Mucosa of descending colon (tissue), 3 donors: Measurements from ENCODE around the gene TMEM263. TPM values are rescaled to one million over a fixed set of nuclear protein-coding genes. Genes with fewer than 3 reads are reported as not detected.
"Not testable (repeated sequence)": the region's sequence is repeated elsewhere in the genome, so short reads cannot be mapped to it uniquely, and the experiment has no call there.

Experiments
- ATAC-seq: fragments of 200-7000 bp; cut with Tn5 transposase; one replicate; pipeline ENCODE4 v1.9.1; 2020; ENCODE audit warnings: mild to moderate bottlenecking, moderate library complexity
- DNase-seq, 3 donors: peaks; one replicate each; pipeline ENCODE4 v3.0.0-alpha.2; 2020
- H3K36me3 ChIP-seq: fragments of 200-600 bp; one replicate; pipeline ENCODE4 v1.8.0; 2021; ENCODE audit warnings: low read depth, mild to moderate bottlenecking
- H3K4me1 ChIP-seq: fragments of 200-600 bp; one replicate; pipeline ENCODE4 v1.8.0; 2021; ENCODE audit warnings: low read depth, mild to moderate bottlenecking
- H3K4me3 ChIP-seq: fragments of 200-600 bp; one replicate; pipeline ENCODE4 v1.8.0; 2021; ENCODE audit warnings: mild to moderate bottlenecking
- H3K9me3 ChIP-seq: fragments of 200-600 bp; one replicate; pipeline ENCODE4 v1.8.0; 2021; ENCODE audit warnings: mild to moderate bottlenecking
- CTCF ChIP-seq: fragments of 200-600 bp; IDR thresholded peaks from one replicate; pipeline ENCODE4 v1.8.0; 2022; ENCODE audit warnings: antibody characterized with exemption, mild to moderate bottlenecking
- intact Hi-C, 2 donors: fragments of 100-400 bp; cut with DNase I in 1 of 2; cut with micrococcal nuclease in 1 of 2; formaldehyde crosslinking; loops; one replicate each; pipeline versions ENCODE4 v1.11.0 to v1.11.1; 2022; cut with DNase I, micrococcal nuclease
- total RNA-seq, 3 donors: library from RNA; stranded (reverse); fragmentation: NEBNext Ultra II Directional in 2 of 3; extraction: Animal tissue kit (Norgen Biotek cat#: 25700) in 2 of 3; gene quantifications; one replicate each; pipeline versions ENCODE4 v1.2.1 to v1.2.4, GENCODE V29; 2021 to 2023
- donor health status: DM: no; HTN: no; CAD: no; lungs with moderate emphysema.
- donor health status: DM: no; HTN: no; CAD: no.
- donor health status: DM: no; HTN: yes; CAD: no.

Gene TMEM263
- total RNA-seq, 3 donors from 2014 or later: 20.3 to 38.6 (median 27.0) TPM

- intact Hi-C loops: loop anchor here in 1 of 2 donors (5.0 kb wide), 1 partner anchor 530 kb away; no protein-coding TSS in a partner anchor
- H3K36me3 ChIP-seq: no peaks in the 10 kb centered on the region
- TF ChIP-seq CTCF: no peak
- H3K4me1 ChIP-seq: no peaks in the 10 kb centered on the region
- no peak for DNase-seq
- H3K4me3 ChIP-seq: no peak overlapping the region
- ATAC-seq: no peak
- H3K9me3 ChIP-seq: no peaks in the 10 kb centered on the region
These were observed 38.2 kb upstream of the TMEM263 start for GRCh38 chr12:106917503-106917902.

DNA sequence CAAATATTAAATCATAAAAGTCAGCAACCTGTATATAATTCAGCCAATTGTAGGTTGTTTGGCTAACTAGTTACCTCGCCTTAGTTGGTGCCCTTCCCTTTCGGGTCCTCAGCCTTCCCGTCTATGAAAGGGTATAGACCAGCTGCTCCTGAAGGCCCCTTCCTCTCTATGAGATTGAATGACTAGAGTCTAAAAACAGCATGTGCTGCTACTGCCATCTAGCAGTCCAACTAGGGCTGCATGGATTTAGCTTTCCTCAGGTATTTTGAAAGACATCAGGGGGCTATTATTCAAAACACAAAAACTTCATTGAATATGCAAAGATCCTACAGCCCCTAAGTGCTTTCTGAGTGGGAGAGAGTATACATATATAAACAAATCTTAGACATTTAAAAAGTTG is 37.0 kb upstream of the TMEM263 start:
- H3K36me3 ChIP-seq: no peaks in the 10 kb centered on the region
- ATAC-seq (no peak), DNase-seq (peak in 1 of 3 donors; percentile 31)
- H3K4me1 ChIP-seq: no peaks in the 10 kb centered on the region
- H3K4me3 ChIP-seq: no peak overlapping the region
- H3K9me3 ChIP-seq: no peaks in the 10 kb centered on the region
- intact Hi-C loops: loop anchor here in 1 of 2 donors (5.0 kb wide), 1 partner anchor 531 kb away; no protein-coding TSS in a partner anchor
- TF ChIP-seq CTCF: no peak

GRCh38 chr12:106919910-106920544 is 35.7 kb upstream of the TMEM263 start:
- DNase-seq: peak in 1 of 3 donors; percentile 53
- peak; percentile 59 for TF ChIP-seq CTCF
- no peaks in the 10 kb centered on the region for H3K9me3 ChIP-seq
- peak; percentile 39 for ATAC-seq
- intact Hi-C loops: loop anchor here (5.0 kb wide), 1 partner anchor 533 kb away; no protein-coding TSS in a partner anchor
- no peaks in the 10 kb centered on the region for H3K36me3 ChIP-seq
- H3K4me1 ChIP-seq: no peaks in the 10 kb centered on the region
- no peak overlapping the region for H3K4me3 ChIP-seq

DNA sequence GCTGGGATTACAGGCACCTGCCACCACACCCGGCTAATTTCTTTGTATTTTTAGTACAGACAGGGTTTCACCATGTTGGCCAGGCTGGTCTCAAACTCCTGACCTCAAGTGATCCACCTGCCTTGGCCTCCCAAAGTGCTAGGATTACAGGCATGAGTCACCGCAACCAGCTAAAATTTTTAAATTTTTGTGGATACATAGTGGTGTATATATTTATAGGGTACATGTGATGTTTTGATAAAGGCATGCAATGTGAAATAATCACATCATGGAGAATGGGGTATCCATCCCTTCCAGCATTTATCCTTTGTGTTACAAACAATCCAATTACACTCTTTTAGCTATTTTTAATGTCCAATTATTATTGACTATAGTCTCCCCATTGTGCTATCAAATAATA is 33.7 kb upstream of the TMEM263 start:
- not testable (repeated sequence) for ATAC-seq, H3K36me3 ChIP-seq, H3K4me3 ChIP-seq, DNase-seq, H3K9me3 ChIP-seq, H3K4me1 ChIP-seq
- intact Hi-C loops: loop anchor here in 1 of 2 donors (5.0 kb wide), 1 partner anchor 535 kb away; no protein-coding TSS in a partner anchor

DNA sequence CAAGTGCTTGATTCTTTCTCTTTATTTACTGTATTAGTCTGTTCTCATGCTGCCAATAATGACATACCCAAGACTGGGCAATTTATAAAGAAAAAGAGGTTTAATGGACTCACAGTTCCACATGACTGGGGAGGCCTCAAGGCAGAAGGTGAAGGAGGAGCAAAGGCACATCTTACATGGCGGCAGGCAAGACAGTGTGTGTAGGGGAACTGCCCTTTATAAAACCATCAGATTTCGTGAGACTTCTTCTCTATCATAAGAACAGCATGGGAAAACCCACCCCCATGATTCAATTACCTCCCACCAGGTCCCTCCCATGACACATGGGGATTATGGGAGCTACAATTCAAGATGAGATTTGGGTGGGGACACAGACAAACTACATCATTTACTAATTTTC is 32.1 kb upstream of the TMEM263 start:
- intact Hi-C loops: loop anchor here in 1 of 2 donors (5.0 kb wide), 1 partner anchor 536 kb away; no protein-coding TSS in a partner anchor
- DNase-seq, H3K9me3 ChIP-seq, ATAC-seq, H3K36me3 ChIP-seq, H3K4me1 ChIP-seq, H3K4me3 ChIP-seq: not testable (repeated sequence)

DNA sequence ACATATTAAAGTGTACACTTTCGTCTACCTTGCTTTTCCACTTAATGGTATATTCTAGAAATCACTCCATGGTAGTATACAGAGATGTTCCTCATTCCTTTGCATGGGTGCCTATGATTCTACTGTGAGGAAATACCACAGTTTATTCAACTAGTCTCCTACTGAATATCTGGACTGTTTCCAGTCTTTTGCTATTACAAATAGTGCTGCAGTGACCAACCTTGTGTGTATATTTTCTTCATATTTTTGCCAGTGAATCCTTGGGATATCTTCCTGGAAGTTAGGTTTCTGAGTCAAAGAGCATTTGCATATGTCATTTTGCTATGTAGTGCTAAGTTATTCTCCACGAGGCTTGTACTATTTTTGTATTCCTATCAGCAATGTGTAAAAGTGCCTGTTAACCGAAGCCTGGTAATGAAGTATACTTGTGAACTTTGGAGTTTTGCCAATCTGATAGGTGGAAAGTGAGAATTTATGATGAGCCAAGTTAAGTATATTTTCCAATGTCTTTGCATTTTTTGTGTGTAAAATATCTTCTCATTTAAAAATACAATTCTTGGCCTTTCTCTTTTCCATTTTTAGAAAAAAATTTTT is 31.3 kb upstream of the TMEM263 start:
- Histone ChIP-seq H3K4me3 (no peak overlapping the region), H3K36me3 (no peaks in the 10 kb centered on the region), H3K9me3 (no peaks in the 10 kb centered on the region), H3K4me1 (no peaks in the 10 kb centered on the region)
- TF ChIP-seq CTCF: no peak
- intact Hi-C loops: loop anchor here in 1 of 2 donors (5.0 kb wide), 1 partner anchor 537 kb away; no protein-coding TSS in a partner anchor
- DNase-seq (no peak), ATAC-seq (no peak)
